K562 (cell line): Measurements from ENCODE around the gene CD151. TPM values are rescaled to one million over a fixed set of nuclear protein-coding genes. Genes with fewer than 3 reads are reported as not detected.

ENCODE experiments used
- ATAC-seq: fragments of 200-7000 bp; cut with Tn5 transposase; 3 replicates; pipeline ENCODE4 v1.9.1; 2020; ENCODE audit warnings: moderate library complexity
- BruUV-seq: library from RNA; stranded (reverse); fragments of 400-500 nt; replicated peaks from 2 replicates; lab custom pipeline; 2021; lab: Mats Ljungman, UMichigan
- CTCF ChIA-PET: fragments of 300-600 bp; formaldehyde crosslinking; extraction: SDS; loops from one replicate; lab custom pipeline; 2021; ENCODE audit warnings: low intra/inter-chr PET ratio; lab: Yijun Ruan, JAX
- POLR2A ChIA-PET: fragments of 300-600, 350-650 bp; sonication (Branson Sonifier 250); formaldehyde crosslinking; extraction: SDS; loops from one replicate; lab custom pipeline; 2021; ENCODE audit warnings: antibody characterized with exemption, inconsistent platforms; lab: Yijun Ruan, JAX
- DNase-seq, 4 experiments: peaks; one replicate each; pipeline versions ENCODE4 v3.0.0 to v3.0.0-alpha.2; 2011 to 2018; ENCODE audit warnings: low spot score in 3 of 4, mixed read lengths in 3 of 4; ENCODE audit errors: extremely low read depth in 1 of 4
- FAIRE-seq: peaks from 2 replicates; lab custom pipeline; 2011; peaks lifted over from hg19 to GRCh38; lab: Jason Lieb, UNC
- H2AFZ ChIP-seq: 2 replicates; pipeline ENCODE4 v1.6.0; 2011; ENCODE audit warnings: low read depth, low read length, control low read depth, inconsistent platforms
- H3K27ac ChIP-seq: fragments of 200-600 bp; 3 replicates; pipeline ENCODE4 v1.8.0; 2011; ENCODE audit warnings: low read depth, mild to moderate bottlenecking, control low read depth, inconsistent platforms, low read length, moderate library complexity, mixed read lengths; ENCODE audit errors: extremely low read depth
- H3K27me3 ChIP-seq, 2 experiments: fragments of 300-600 bp in 1 of 2; 2 replicates in 1 of 2; 3 replicates in 1 of 2; pipeline versions ENCODE4 v1.6.0 to v1.8.0; 2011; ENCODE audit warnings: inconsistent platforms in 2 of 2, low read length in 2 of 2, mild to moderate bottlenecking in 1 of 2, mixed read lengths in 1 of 2, moderate library complexity in 1 of 2; ENCODE audit not compliant: control insufficient read depth in 2 of 2, insufficient read depth in 2 of 2
- H3K36me3 ChIP-seq: fragments of 300-600 bp; 3 replicates; pipeline ENCODE4 v1.8.0; 2011; ENCODE audit warnings: mild to moderate bottlenecking, low read length, inconsistent platforms; ENCODE audit not compliant: control insufficient read depth, insufficient read depth
- H3K4me1 ChIP-seq, 2 experiments: fragments of 200-600 bp in 1 of 2; replicated peaks in 1 of 2; 2 replicates in 1 of 2; 3 replicates in 1 of 2; pipeline versions ENCODE4 v1.5.1 to v1.8.0; 2011; ENCODE audit warnings: inconsistent platforms in 2 of 2, low read length in 2 of 2, mild to moderate bottlenecking in 1 of 2, mixed read lengths in 1 of 2, moderate library complexity in 1 of 2; ENCODE audit not compliant: control insufficient read depth in 2 of 2, insufficient read depth in 2 of 2
- H3K4me2 ChIP-seq: 2 replicates; pipeline ENCODE4 v1.6.1; 2011; ENCODE audit warnings: low read length, control low read depth, inconsistent platforms, mixed read lengths; ENCODE audit not compliant: insufficient read depth
- H3K4me3 ChIP-seq: fragments of 200-600 bp; sonication (generic), shearing (Covaris generic); 2 replicates; pipeline ENCODE4 v1.5.1; 2016; ENCODE audit warnings: control low read depth, inconsistent platforms
- H3K79me2 ChIP-seq: fragments of 200-600 bp; 3 replicates; pipeline ENCODE4 v1.8.0; 2011; ENCODE audit warnings: low read length, inconsistent platforms; ENCODE audit not compliant: control insufficient read depth, insufficient read depth
- H3K9ac ChIP-seq, 2 experiments: 2 replicates each; pipeline versions ENCODE4 v1.6.0 to v1.6.1; 2011; ENCODE audit warnings: low read depth in 2 of 2, low read length in 2 of 2, control low read depth in 1 of 2, inconsistent platforms in 1 of 2, mild to moderate bottlenecking in 1 of 2, mixed read lengths in 1 of 2; ENCODE audit not compliant: insufficient read depth in 1 of 2
- H3K9me1 ChIP-seq: one replicate; pipeline ENCODE4 v1.6.0; 2011; ENCODE audit warnings: inconsistent platforms, mild to moderate bottlenecking, low read length, moderate library complexity; ENCODE audit not compliant: control insufficient read depth, insufficient read depth
- H3K9me3 ChIP-seq: replicated peaks from 2 replicates; pipeline ENCODE4 v1.5.1; 2011; ENCODE audit warnings: low read depth, low read length, inconsistent platforms; ENCODE audit not compliant: control insufficient read depth, insufficient read depth
- H4K20me1 ChIP-seq: replicated peaks from 2 replicates; pipeline ENCODE4 v1.6.1; 2011; ENCODE audit warnings: low read length, inconsistent platforms, mixed read lengths; ENCODE audit not compliant: control insufficient read depth, insufficient read depth
- CREB1 ChIP-seq, 2 experiments: sonication (generic) in 1 of 2; formaldehyde crosslinking in 1 of 2; IDR thresholded peaks; 2 replicates each; pipeline versions ENCODE4 v1.6.1 to v1.8.0; 2012 to 2022; ENCODE audit warnings: inconsistent platforms in 1 of 2, mild to moderate bottlenecking in 1 of 2, missing genetic modification reagents in 1 of 2, moderate library complexity in 1 of 2
- DNMT1 ChIP-seq: fragments of 450-650 bp; IDR thresholded peaks from 2 replicates; pipeline ENCODE4 v1.6.1; 2016; ENCODE audit warnings: antibody characterized with exemption, mild to moderate bottlenecking
- MED1 ChIP-seq: sonication (generic); formaldehyde crosslinking; IDR thresholded peaks from 2 replicates; pipeline ENCODE4 v1.8.1; 2023; ENCODE audit warnings: missing genetic modification reagents, borderline replicate concordance
- PHF20 ChIP-seq: fragments of 450-650 bp; IDR thresholded peaks from 2 replicates; pipeline ENCODE4 v1.6.1; 2018; ENCODE audit not compliant: partially characterized antibody
- SMARCC2 ChIP-seq: fragments of 450-650 bp; IDR thresholded peaks from 2 replicates; pipeline ENCODE4 v1.6.1; 2017; ENCODE audit warnings: antibody characterized with exemption, moderate library complexity, mild to moderate bottlenecking, low read depth
- STAG1 ChIP-seq: sonication (generic); formaldehyde crosslinking; IDR thresholded peaks from 2 replicates; pipeline ENCODE4 v1.5.0; 2020; ENCODE audit warnings: missing genetic modification reagents, borderline replicate concordance
- ZC3H4 ChIP-seq: sonication (generic); formaldehyde crosslinking; IDR thresholded peaks from 2 replicates; pipeline ENCODE4 v1.9.0; 2021; ENCODE audit warnings: missing genetic modification reagents, borderline replicate concordance
- ZNF134 ChIP-seq: fragments of 250-450 bp; sonication (Bioruptor Pico); conservative IDR thresholded peaks from 2 replicates; pipeline ENCODE4 v1.4.0; 2020
- ZNF263 ChIP-seq: sonication (generic); formaldehyde crosslinking; IDR thresholded peaks from 2 replicates; pipeline ENCODE4 v1.8.0; 2022; ENCODE audit warnings: mild to moderate bottlenecking, missing genetic modification reagents, borderline replicate concordance
- WGBS: fragments of 100-300 bp; shearing (Covaris generic); methylation state at CpG from one replicate; pipeline ENCODE4 v1.1.6; 2016; ENCODE audit warnings: low coverage, mixed read lengths; ENCODE audit not compliant: insufficient coverage; ENCODE audit errors: missing lambda C conversion rate; 5-methylcytosine and 5-hydroxymethylcytosine counted together
- in situ Hi-C: fragments of 300-500 bp; cut with MboI; formaldehyde crosslinking; loops from 4 replicates; pipeline ENCODE4 v1.15.0; 2018; ENCODE audit warnings: inconsistent platforms, mixed read lengths
- intact Hi-C: fragments of 100-400 bp; cut with micrococcal nuclease; formaldehyde crosslinking; loops from 2 replicates; pipeline ENCODE4 v1.14.2; 2022
- polyA plus RNA-seq, 8 experiments: library from polyadenylated mRNA; depleted of rRNA in 4 of 8; stranded (reverse) in 5 of 8; unstranded in 3 of 8; fragments of >200 nt; fragmentation: Nextera tagmentation in 2 of 8; fragmentation: Illumina TruSeq in 1 of 8; extraction: Ambion mirVana in 2 of 8; extraction: Trizol in 1 of 8; gene quantifications; 2 replicates each; pipeline versions ENCODE4 v1.2.1 to v1.2.3, GENCODE V29; 2011 to 2014; ENCODE audit warnings: inconsistent platforms in 1 of 8, missing spikeins in 1 of 8
- total RNA-seq, 7 experiments: library from RNA; depleted of rRNA in 6 of 7; stranded (reverse); fragments of >200 nt in 6 of 7; fragmentation: Illumina TruSeq in 2 of 7; extraction: Trizol in 2 of 7; gene quantifications; 2 replicates each; pipeline versions ENCODE4 v1.2.1 to v1.2.3, GENCODE V29; 2011 to 2021; ENCODE audit warnings: low replicate concordance in 1 of 7
- TF ChIP-seq, protein P1 (sequence below): IDR thresholded peaks from 2 replicates; pipeline ENCODE4 v1.6.1; 2011; ENCODE audit warnings: borderline replicate concordance, low read depth, mild to moderate bottlenecking, moderate library complexity, low read length; ENCODE audit not compliant: insufficient read depth, poor library complexity, severe bottlenecking
- TF ChIP-seq, protein P2 (sequence below), 3 experiments: fragments of 200-800 bp in 1 of 3; sonication (Bioruptor generic) in 1 of 3; sonication (generic) in 1 of 3; formaldehyde crosslinking in 1 of 3; IDR thresholded peaks; 2 replicates each; pipeline versions ENCODE4 v1.6.1 to v1.8.0; 2016 to 2022; ENCODE audit warnings: mild to moderate bottlenecking in 2 of 3, missing compliant biosample characterization in 2 of 3, missing genetic modification characterization in 2 of 3, missing genetic modification reagents in 1 of 3
- TF ChIP-seq, protein P3 (sequence below): sonication (generic); formaldehyde crosslinking; IDR thresholded peaks from 2 replicates; pipeline ENCODE4 v1.8.1; 2023; ENCODE audit warnings: mild to moderate bottlenecking, missing genetic modification reagents

Gene CD151
- total and polyA plus RNA-seq, 9 of the 15 experiments (the other 6 are each of a cell fraction or from before 2014, with no cell fraction given): 2.3 to 187 (median 140) TPM

DNA sequence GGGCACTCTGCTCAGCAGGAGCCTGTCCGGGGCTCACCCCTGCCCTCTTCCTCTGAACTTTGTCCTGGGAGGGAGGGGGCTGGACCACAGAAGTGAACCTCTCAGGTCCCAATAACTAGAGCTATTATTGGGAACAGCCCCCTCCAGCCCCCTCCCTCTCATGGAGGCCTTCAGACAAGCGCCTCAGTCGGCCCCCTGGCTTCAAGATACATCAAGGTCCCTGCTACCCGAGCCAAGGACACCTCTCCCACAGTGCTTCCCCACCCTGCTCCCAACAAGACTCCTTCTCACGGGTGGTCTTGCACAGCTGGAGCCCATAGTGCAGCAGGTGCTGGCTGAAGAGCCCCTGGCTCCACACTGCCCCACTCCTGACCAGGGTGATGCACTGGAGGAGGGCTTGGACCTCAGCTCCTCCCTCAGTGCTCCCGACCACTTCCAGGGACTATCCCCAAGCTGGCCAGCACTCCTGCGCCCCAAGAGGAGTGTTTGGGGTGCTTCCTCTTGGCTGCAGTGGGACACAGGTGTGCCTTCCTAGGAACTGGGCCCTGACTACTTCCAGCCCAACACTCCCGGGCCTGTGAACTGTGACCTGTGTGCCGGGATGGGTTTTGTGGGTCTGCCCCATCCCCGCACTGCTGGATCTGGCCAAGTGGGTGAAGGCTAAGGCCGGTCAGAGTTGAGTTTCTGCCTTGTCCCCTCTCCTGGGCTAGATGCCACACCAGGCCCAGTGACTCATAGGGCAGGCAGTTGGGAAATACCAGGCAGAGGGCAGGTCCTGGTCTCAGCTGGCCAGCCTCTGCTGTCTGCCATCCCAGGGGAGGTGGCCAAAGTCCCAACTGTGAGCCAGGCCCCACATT lies 11.9 kb upstream of the CD151 start:
- peak overlapping the region; percentile 92; the same call in 2 of the 3 replicates for H3K27ac ChIP-seq
- intact Hi-C loops: no loop called here
- CTCF ChIA-PET: no interaction called here

More for the DNA sequence above, 11.9 kb upstream of the CD151 start:
- Histone ChIP-seq H3K4me3 (peak overlapping the region; percentile 89), H2AFZ (no peak overlapping the region), H3K27me3 (no peaks in the 10 kb centered on the region), H3K9ac (peak overlapping the region; percentile 87 to 100; a peak in 3 of 4 replicates), H4K20me1 (peaks cover 13% of the 10 kb centered on the region), H3K9me3 (no peaks in the 10 kb centered on the region), H3K4me1 (peaks cover 15 to 79% of the 10 kb centered on the region in 2 experiments; a peak in 4 of 5 replicates), H3K79me2 (peaks cover 25% of the 10 kb centered on the region), H3K9me1 (peaks cover 6% of the 10 kb centered on the region), H3K4me2 (peak overlapping the region; percentile 86), H3K36me3 (peaks cover 38% of the 10 kb centered on the region; the same call in 1 of the 3 replicates)
- FAIRE-seq (no peak), ATAC-seq (no peak), DNase-seq (no peak)
- WGBS: 78% methylated on average over 8 of the region's 11 CpGs
- BruUV-seq: no TSS peak
- TF ChIP-seq, protein P1, sequence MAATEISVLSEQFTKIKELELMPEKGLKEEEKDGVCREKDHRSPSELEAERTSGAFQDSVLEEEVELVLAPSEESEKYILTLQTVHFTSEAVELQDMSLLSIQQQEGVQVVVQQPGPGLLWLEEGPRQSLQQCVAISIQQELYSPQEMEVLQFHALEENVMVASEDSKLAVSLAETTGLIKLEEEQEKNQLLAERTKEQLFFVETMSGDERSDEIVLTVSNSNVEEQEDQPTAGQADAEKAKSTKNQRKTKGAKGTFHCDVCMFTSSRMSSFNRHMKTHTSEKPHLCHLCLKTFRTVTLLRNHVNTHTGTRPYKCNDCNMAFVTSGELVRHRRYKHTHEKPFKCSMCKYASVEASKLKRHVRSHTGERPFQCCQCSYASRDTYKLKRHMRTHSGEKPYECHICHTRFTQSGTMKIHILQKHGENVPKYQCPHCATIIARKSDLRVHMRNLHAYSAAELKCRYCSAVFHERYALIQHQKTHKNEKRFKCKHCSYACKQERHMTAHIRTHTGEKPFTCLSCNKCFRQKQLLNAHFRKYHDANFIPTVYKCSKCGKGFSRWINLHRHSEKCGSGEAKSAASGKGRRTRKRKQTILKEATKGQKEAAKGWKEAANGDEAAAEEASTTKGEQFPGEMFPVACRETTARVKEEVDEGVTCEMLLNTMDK: no peak
- 0 out of 2 replicates have a peak, but pooled peaks have one; percentile 50 for TF ChIP-seq MED1 (CRISPR knock-in tag)
- no peak for TF ChIP-seq ZNF134 (CRISPR knock-in tag)
- TF ChIP-seq ZC3H4 (CRISPR knock-in tag): 0 out of 2 replicates have a peak, but pooled peaks have one; percentile 30
- TF ChIP-seq DNMT1: no peak
- TF ChIP-seq, protein P2, sequence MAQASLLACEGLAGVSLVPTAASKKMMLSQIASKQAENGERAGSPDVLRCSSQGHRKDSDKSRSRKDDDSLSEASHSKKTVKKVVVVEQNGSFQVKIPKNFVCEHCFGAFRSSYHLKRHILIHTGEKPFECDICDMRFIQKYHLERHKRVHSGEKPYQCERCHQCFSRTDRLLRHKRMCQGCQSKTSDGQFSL (CRISPR knock-in tag; IDR thresholded peaks at IDR 0.05): peak; percentile 59; the same call in 1 of the 2 replicates
- TF ChIP-seq, protein P2 (tag; IDR thresholded peaks at IDR 0.05): no peak
- no peak for TF ChIP-seq PHF20
- 0 out of 2 replicates have a peak, but pooled peaks have one; percentile 6 for TF ChIP-seq STAG1
- TF ChIP-seq, protein P3, sequence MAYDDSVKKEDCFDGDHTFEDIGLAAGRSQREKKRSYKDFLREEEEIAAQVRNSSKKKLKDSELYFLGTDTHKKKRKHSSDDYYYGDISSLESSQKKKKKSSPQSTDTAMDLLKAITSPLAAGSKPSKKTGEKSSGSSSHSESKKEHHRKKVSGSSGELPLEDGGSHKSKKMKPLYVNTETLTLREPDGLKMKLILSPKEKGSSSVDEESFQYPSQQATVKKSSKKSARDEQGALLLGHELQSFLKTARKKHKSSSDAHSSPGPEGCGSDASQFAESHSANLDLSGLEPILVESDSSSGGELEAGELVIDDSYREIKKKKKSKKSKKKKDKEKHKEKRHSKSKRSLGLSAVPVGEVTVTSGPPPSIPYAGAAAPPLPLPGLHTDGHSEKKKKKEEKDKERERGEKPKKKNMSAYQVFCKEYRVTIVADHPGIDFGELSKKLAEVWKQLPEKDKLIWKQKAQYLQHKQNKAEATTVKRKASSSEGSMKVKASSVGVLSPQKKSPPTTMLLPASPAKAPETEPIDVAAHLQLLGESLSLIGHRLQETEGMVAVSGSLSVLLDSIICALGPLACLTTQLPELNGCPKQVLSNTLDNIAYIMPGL: 0 out of 2 replicates have a peak, but pooled peaks have one; percentile 28
- TF ChIP-seq CREB1 (IDR thresholded peaks at IDR 0.05): no peak
- TF ChIP-seq CREB1 (CRISPR knock-in tag; IDR thresholded peaks at IDR 0.05): 0 out of 2 replicates have a peak, but pooled peaks have one; percentile 7
- TF ChIP-seq SMARCC2: no peak
- peak; percentile 51; the same call in 1 of the 2 replicates for TF ChIP-seq ZNF263 (CRISPR knock-in tag)
- in situ Hi-C loops: no loop called here
- POLR2A ChIA-PET: interaction anchor here (0.6 to 5.2 kb wide), 14 partner anchors 8 to 179 kb away, joined by 3 to 36 read pairs (median 8); partner anchors contain the start of genes CD151, POLR2L, RPLP2 and TSPAN4
